K562 (cell line): ENCODE data around the gene MOCOS. TPM values are rescaled to one million over a fixed set of nuclear protein-coding genes. Genes with fewer than 3 reads are reported as not detected.

Experiments
- ATAC-seq: fragments of 200-7000 bp; cut with Tn5 transposase; 3 replicates; pipeline ENCODE4 v1.9.1; 2020; ENCODE audit warnings: moderate library complexity
- BruUV-seq: library from RNA; stranded (reverse); fragments of 400-500 nt; replicated peaks from 2 replicates; lab custom pipeline; 2021; lab: Mats Ljungman, UMichigan
- CTCF ChIA-PET: fragments of 300-600 bp; formaldehyde crosslinking; extraction: SDS; loops from one replicate; lab custom pipeline; 2021; ENCODE audit warnings: low intra/inter-chr PET ratio; lab: Yijun Ruan, JAX
- POLR2A ChIA-PET: fragments of 300-600, 350-650 bp; sonication (Branson Sonifier 250); formaldehyde crosslinking; extraction: SDS; loops from one replicate; lab custom pipeline; 2021; ENCODE audit warnings: antibody characterized with exemption, inconsistent platforms; lab: Yijun Ruan, JAX
- DNase-seq, 4 experiments: peaks; one replicate each; pipeline versions ENCODE4 v3.0.0 to v3.0.0-alpha.2; 2011 to 2018; ENCODE audit warnings: low spot score in 3 of 4, mixed read lengths in 3 of 4; ENCODE audit errors: extremely low read depth in 1 of 4
- FAIRE-seq: peaks from 2 replicates; lab custom pipeline; 2011; peaks lifted over from hg19 to GRCh38; lab: Jason Lieb, UNC
- H2AFZ ChIP-seq: 2 replicates; pipeline ENCODE4 v1.6.0; 2011; ENCODE audit warnings: low read depth, low read length, control low read depth, inconsistent platforms
- H3K27ac ChIP-seq: fragments of 200-600 bp; 3 replicates; pipeline ENCODE4 v1.8.0; 2011; ENCODE audit warnings: low read depth, mild to moderate bottlenecking, control low read depth, inconsistent platforms, low read length, moderate library complexity, mixed read lengths; ENCODE audit errors: extremely low read depth
- H3K27me3 ChIP-seq, 2 experiments: fragments of 300-600 bp in 1 of 2; 2 replicates in 1 of 2; 3 replicates in 1 of 2; pipeline versions ENCODE4 v1.6.0 to v1.8.0; 2011; ENCODE audit warnings: inconsistent platforms in 2 of 2, low read length in 2 of 2, mild to moderate bottlenecking in 1 of 2, mixed read lengths in 1 of 2, moderate library complexity in 1 of 2; ENCODE audit not compliant: control insufficient read depth in 2 of 2, insufficient read depth in 2 of 2
- H3K36me3 ChIP-seq: fragments of 300-600 bp; 3 replicates; pipeline ENCODE4 v1.8.0; 2011; ENCODE audit warnings: mild to moderate bottlenecking, low read length, inconsistent platforms; ENCODE audit not compliant: control insufficient read depth, insufficient read depth
- H3K4me1 ChIP-seq, 2 experiments: fragments of 200-600 bp in 1 of 2; replicated peaks in 1 of 2; 2 replicates in 1 of 2; 3 replicates in 1 of 2; pipeline versions ENCODE4 v1.5.1 to v1.8.0; 2011; ENCODE audit warnings: inconsistent platforms in 2 of 2, low read length in 2 of 2, mild to moderate bottlenecking in 1 of 2, mixed read lengths in 1 of 2, moderate library complexity in 1 of 2; ENCODE audit not compliant: control insufficient read depth in 2 of 2, insufficient read depth in 2 of 2
- H3K4me2 ChIP-seq: 2 replicates; pipeline ENCODE4 v1.6.1; 2011; ENCODE audit warnings: low read length, control low read depth, inconsistent platforms, mixed read lengths; ENCODE audit not compliant: insufficient read depth
- H3K4me3 ChIP-seq: fragments of 200-600 bp; sonication (generic), shearing (Covaris generic); 2 replicates; pipeline ENCODE4 v1.5.1; 2016; ENCODE audit warnings: control low read depth, inconsistent platforms
- H3K79me2 ChIP-seq: fragments of 200-600 bp; 3 replicates; pipeline ENCODE4 v1.8.0; 2011; ENCODE audit warnings: low read length, inconsistent platforms; ENCODE audit not compliant: control insufficient read depth, insufficient read depth
- H3K9ac ChIP-seq, 2 experiments: 2 replicates each; pipeline versions ENCODE4 v1.6.0 to v1.6.1; 2011; ENCODE audit warnings: low read depth in 2 of 2, low read length in 2 of 2, control low read depth in 1 of 2, inconsistent platforms in 1 of 2, mild to moderate bottlenecking in 1 of 2, mixed read lengths in 1 of 2; ENCODE audit not compliant: insufficient read depth in 1 of 2
- H3K9me1 ChIP-seq: one replicate; pipeline ENCODE4 v1.6.0; 2011; ENCODE audit warnings: inconsistent platforms, mild to moderate bottlenecking, low read length, moderate library complexity; ENCODE audit not compliant: control insufficient read depth, insufficient read depth
- H3K9me3 ChIP-seq: replicated peaks from 2 replicates; pipeline ENCODE4 v1.5.1; 2011; ENCODE audit warnings: low read depth, low read length, inconsistent platforms; ENCODE audit not compliant: control insufficient read depth, insufficient read depth
- H4K20me1 ChIP-seq: replicated peaks from 2 replicates; pipeline ENCODE4 v1.6.1; 2011; ENCODE audit warnings: low read length, inconsistent platforms, mixed read lengths; ENCODE audit not compliant: control insufficient read depth, insufficient read depth
- CBX1 ChIP-seq: sonication (generic); IDR thresholded peaks from 2 replicates; pipeline ENCODE4 v1.6.1; 2016; ENCODE audit warnings: antibody characterized with exemption, low read depth, mild to moderate bottlenecking
- CC2D1A ChIP-seq: fragments of 450-650 bp; IDR thresholded peaks from 2 replicates; pipeline ENCODE4 v1.6.1; 2017; ENCODE audit warnings: mild to moderate bottlenecking
- HOXB6 ChIP-seq: fragments of 250-450 bp; sonication (Bioruptor Pico); IDR thresholded peaks from 2 replicates; pipeline ENCODE4 v1.5.1; 2022; ENCODE audit warnings: mild to moderate bottlenecking, borderline replicate concordance
- PCBP2 ChIP-seq: fragments of 200-400 bp; formaldehyde crosslinking; IDR thresholded peaks from 2 replicates; pipeline ENCODE4 v1.6.1; 2018; ENCODE audit warnings: low read length, low read depth, mild to moderate bottlenecking, moderate library complexity; ENCODE audit not compliant: poor library complexity, severe bottlenecking
- RAD21 ChIP-seq, 2 experiments: fragments of 250-450 bp in 1 of 2; fragments of 450-650 bp in 1 of 2; sonication (Bioruptor Pico) in 1 of 2; formaldehyde crosslinking in 1 of 2; IDR thresholded peaks in 1 of 2; conservative IDR thresholded peaks in 1 of 2; 2 replicates each; pipeline versions ENCODE4 v1.4.0 to v1.8.0; 2020 to 2022; ENCODE audit warnings: mild to moderate bottlenecking in 2 of 2, moderate library complexity in 1 of 2
- RBFOX2 ChIP-seq: fragments of 200-400 bp; formaldehyde crosslinking; IDR thresholded peaks from 2 replicates; pipeline ENCODE4 v1.6.1; 2017; ENCODE audit warnings: low read depth, mild to moderate bottlenecking, low read length, moderate library complexity
- SOX6 ChIP-seq: fragments of 450-650 bp; IDR thresholded peaks from 2 replicates; pipeline ENCODE4 v1.6.1; 2014; ENCODE audit warnings: mild to moderate bottlenecking
- ZNF431 ChIP-seq: sonication (generic); formaldehyde crosslinking; IDR thresholded peaks from 2 replicates; pipeline ENCODE4 v1.8.0; 2022; ENCODE audit warnings: mild to moderate bottlenecking, missing genetic modification reagents
- ZNF57 ChIP-seq: fragments of 450-650 bp; formaldehyde crosslinking; IDR thresholded peaks from 2 replicates; pipeline ENCODE4 v1.4.0; 2020; ENCODE audit warnings: mild to moderate bottlenecking, moderate library complexity
- WGBS: fragments of 100-300 bp; shearing (Covaris generic); methylation state at CpG from one replicate; pipeline ENCODE4 v1.1.6; 2016; ENCODE audit warnings: low coverage, mixed read lengths; ENCODE audit not compliant: insufficient coverage; ENCODE audit errors: missing lambda C conversion rate; 5-methylcytosine and 5-hydroxymethylcytosine counted together
- in situ Hi-C: fragments of 300-500 bp; cut with MboI; formaldehyde crosslinking; loops from 4 replicates; pipeline ENCODE4 v1.15.0; 2018; ENCODE audit warnings: inconsistent platforms, mixed read lengths
- intact Hi-C: fragments of 100-400 bp; cut with micrococcal nuclease; formaldehyde crosslinking; loops from 2 replicates; pipeline ENCODE4 v1.14.2; 2022
- polyA plus RNA-seq, 8 experiments: library from polyadenylated mRNA; depleted of rRNA in 4 of 8; stranded (reverse) in 5 of 8; unstranded in 3 of 8; fragments of >200 nt; fragmentation: Nextera tagmentation in 2 of 8; fragmentation: Illumina TruSeq in 1 of 8; extraction: Ambion mirVana in 2 of 8; extraction: Trizol in 1 of 8; gene quantifications; 2 replicates each; pipeline versions ENCODE4 v1.2.1 to v1.2.3, GENCODE V29; 2011 to 2014; ENCODE audit warnings: inconsistent platforms in 1 of 8, missing spikeins in 1 of 8
- total RNA-seq, 7 experiments: library from RNA; depleted of rRNA in 6 of 7; stranded (reverse); fragments of >200 nt in 6 of 7; fragmentation: Illumina TruSeq in 2 of 7; extraction: Trizol in 2 of 7; gene quantifications; 2 replicates each; pipeline versions ENCODE4 v1.2.1 to v1.2.3, GENCODE V29; 2011 to 2021; ENCODE audit warnings: low replicate concordance in 1 of 7
- TF ChIP-seq, protein P1 (sequence below): fragments of 200-800 bp; sonication (Bioruptor generic); IDR thresholded peaks from 2 replicates; pipeline ENCODE4 v1.6.1; 2016; ENCODE audit warnings: missing genetic modification characterization, missing compliant biosample characterization
- TF ChIP-seq, protein P2 (sequence below): fragments of 450-650 bp; IDR thresholded peaks from 2 replicates; pipeline ENCODE4 v1.6.1; 2018; ENCODE audit warnings: mild to moderate bottlenecking, low read depth; ENCODE audit not compliant: partially characterized antibody

The MOCOS gene
- total and polyA plus RNA-seq, 9 of the 15 experiments (the other 6 are each of a cell fraction or from before 2014, with no cell fraction given) = 4.5 to 12.4 (median 9.1) TPM

DNA sequence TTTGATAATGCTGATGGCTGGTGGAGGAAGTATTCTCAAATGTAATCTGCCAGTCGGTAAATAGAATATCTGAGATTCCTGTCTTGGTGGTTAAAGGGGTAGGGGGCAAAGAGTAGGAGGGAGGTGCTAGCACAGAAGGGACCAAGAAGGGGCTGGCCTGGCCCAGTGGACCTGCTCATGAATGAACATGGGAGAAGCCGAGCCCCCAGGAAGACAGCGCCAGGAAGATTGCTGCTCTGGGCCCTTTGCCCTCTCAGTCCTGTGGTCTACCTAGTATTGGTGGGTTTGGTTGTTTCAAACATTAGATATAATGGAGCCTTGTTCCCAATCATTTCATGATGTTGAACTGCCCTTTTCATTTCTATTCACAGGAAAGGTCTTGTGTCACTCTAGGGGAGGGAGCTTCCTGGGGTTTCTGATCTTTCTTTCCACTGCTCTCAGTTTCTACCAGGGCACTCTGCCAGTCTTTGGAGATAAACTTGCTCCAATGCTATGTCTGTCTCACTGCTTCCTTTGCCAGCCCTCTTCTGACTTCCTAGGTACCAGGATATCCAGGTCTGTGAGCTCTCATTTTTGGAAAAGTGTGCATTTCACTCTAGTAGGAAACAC lies 5.3 kb upstream of the MOCOS start (continued):
- TF ChIP-seq, protein P1, sequence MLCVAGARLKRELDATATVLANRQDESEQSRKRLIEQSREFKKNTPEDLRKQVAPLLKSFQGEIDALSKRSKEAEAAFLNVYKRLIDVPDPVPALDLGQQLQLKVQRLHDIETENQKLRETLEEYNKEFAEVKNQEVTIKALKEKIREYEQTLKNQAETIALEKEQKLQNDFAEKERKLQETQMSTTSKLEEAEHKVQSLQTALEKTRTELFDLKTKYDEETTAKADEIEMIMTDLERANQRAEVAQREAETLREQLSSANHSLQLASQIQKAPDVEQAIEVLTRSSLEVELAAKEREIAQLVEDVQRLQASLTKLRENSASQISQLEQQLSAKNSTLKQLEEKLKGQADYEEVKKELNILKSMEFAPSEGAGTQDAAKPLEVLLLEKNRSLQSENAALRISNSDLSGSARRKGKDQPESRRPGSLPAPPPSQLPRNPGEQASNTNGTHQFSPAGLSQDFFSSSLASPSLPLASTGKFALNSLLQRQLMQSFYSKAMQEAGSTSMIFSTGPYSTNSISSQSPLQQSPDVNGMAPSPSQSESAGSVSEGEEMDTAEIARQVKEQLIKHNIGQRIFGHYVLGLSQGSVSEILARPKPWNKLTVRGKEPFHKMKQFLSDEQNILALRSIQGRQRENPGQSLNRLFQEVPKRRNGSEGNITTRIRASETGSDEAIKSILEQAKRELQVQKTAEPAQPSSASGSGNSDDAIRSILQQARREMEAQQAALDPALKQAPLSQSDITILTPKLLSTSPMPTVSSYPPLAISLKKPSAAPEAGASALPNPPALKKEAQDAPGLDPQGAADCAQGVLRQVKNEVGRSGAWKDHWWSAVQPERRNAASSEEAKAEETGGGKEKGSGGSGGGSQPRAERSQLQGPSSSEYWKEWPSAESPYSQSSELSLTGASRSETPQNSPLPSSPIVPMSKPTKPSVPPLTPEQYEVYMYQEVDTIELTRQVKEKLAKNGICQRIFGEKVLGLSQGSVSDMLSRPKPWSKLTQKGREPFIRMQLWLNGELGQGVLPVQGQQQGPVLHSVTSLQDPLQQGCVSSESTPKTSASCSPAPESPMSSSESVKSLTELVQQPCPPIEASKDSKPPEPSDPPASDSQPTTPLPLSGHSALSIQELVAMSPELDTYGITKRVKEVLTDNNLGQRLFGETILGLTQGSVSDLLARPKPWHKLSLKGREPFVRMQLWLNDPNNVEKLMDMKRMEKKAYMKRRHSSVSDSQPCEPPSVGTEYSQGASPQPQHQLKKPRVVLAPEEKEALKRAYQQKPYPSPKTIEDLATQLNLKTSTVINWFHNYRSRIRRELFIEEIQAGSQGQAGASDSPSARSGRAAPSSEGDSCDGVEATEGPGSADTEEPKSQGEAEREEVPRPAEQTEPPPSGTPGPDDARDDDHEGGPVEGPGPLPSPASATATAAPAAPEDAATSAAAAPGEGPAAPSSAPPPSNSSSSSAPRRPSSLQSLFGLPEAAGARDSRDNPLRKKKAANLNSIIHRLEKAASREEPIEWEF (CRISPR knock-in tag) = no peak
- TF ChIP-seq SOX6 (no peak), RAD21 (CRISPR knock-in tag; conservative IDR thresholded peaks at IDR 0.05 in 1 of 2, IDR thresholded peaks at IDR 0.05 in 1 of 2) (no peak), PCBP2 (no peak)

DNA sequence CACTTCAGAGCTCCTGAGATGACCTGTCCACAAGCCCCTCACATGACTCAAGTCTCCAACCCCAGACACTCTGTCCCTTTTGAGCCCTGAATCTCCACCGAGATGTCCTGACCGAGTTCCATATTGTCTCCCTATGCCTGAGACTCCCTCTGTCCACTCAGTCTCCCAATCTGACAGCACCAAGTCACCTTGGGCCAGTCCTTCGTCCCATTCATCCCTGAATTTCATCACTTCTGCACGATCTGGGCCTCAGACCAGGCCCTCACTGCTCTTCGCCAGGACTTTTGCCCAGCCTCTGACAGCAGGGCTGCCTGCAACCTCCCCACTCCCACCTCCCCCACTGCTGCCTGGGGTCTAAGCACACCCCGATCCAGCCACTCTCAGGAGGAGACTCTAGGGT lies 4.3 kb upstream of the MOCOS start:
- in situ Hi-C loops (no loop called here), intact Hi-C loops (no loop called here)
- no TSS peak for BruUV-seq
- Histone ChIP-seq H3K4me2 (no peak overlapping the region), H3K9ac (no peak overlapping the region; a peak in 1 of 4 replicates), H4K20me1 (no peaks in the 10 kb centered on the region), H3K79me2 (peaks cover 6% of the 10 kb centered on the region; the same call in 2 of the 3 replicates), H3K27me3 (no peaks in the 10 kb centered on the region), H3K4me1 (peaks cover 14 to 23% of the 10 kb centered on the region in 2 experiments), H3K36me3 (no peaks in the 10 kb centered on the region), H3K27ac (no peak overlapping the region), H2AFZ (no peak overlapping the region), H3K4me3 (no peak overlapping the region), H3K9me3 (no peaks in the 10 kb centered on the region), H3K9me1 (no peaks in the 10 kb centered on the region)
- DNase-seq = no peak
- ChIA-PET CTCF (no interaction called here), POLR2A (interaction anchor here (0.6 kb wide), 1 partner anchor 160 kb away, joined by 3 read pairs; no protein-coding TSS in a partner anchor)
- ATAC-seq = no peak
- 48% methylated on average over 6 of the region's 6 CpGs for WGBS
- TF ChIP-seq CBX1 (no peak), ZNF57 (no peak), ZNF431 (CRISPR knock-in tag) (no peak), HOXB6 (CRISPR knock-in tag) (no peak), RBFOX2 (no peak), CC2D1A (no peak)
- TF ChIP-seq, protein P2, sequence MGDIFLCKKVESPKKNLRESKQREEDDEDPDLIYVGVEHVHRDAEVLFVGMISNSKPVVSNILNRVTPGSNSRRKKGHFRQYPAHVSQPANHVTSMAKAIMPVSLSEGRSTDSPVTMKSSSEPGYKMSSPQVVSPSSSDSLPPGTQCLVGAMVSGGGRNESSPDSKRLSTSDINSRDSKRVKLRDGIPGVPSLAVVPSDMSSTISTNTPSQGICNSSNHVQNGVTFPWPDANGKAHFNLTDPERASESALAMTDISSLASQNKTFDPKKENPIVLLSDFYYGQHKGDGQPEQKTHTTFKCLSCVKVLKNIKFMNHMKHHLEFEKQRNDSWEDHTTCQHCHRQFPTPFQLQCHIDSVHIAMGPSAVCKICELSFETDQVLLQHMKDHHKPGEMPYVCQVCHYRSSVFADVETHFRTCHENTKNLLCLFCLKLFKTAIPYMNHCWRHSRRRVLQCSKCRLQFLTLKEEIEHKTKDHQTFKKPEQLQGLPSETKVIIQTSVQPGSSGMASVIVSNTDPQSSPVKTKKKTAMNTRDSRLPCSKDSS = no peak
- no peak for FAIRE-seq
